OCI-M2 (cell line): ENCODE results near the gene RPS6KA4.

Source experiments
- DNase-seq: peaks from one replicate; lab custom pipeline; 2025; ENCODE audit not compliant: unreplicated experiment; lab: John Stamatoyannopoulos, UW

RPS6KA4 gene

GRCh38 chr11:64364435-64364834, 5.5 kb downstream of the RPS6KA4 start:
- DNase-seq, result no peak

- DNase-seq, result no peak
These were observed 5.9 kb downstream of the RPS6KA4 start for GRCh38 chr11:64364911-64365310.

- no peak for DNase-seq
These were observed 7.8 kb downstream of the RPS6KA4 start for GRCh38 chr11:64366751-64367150.

- DNase-seq, result no peak
These were observed 9.1 kb downstream of the RPS6KA4 start for GRCh38 chr11:64367931-64368672.

- DNase-seq, result no peak
These were observed 9.7 kb downstream of the RPS6KA4 start for GRCh38 chr11:64368673-64369074.

GRCh38 chr11:64369440-64370421, 10.8 kb downstream of the RPS6KA4 start:
- no peak for DNase-seq

- DNase-seq, result no peak
These were observed 12.2 kb downstream of the RPS6KA4 start for GRCh38 chr11:64371201-64371600.

GRCh38 chr11:64372021-64372420, 13.1 kb downstream of the RPS6KA4 start:
- no peak for DNase-seq

GRCh38 chr11:64372802-64373597, 14.0 kb downstream of the RPS6KA4 start:
- DNase-seq, result peak; percentile 75

GRCh38 chr11:64373598-64373974, 14.6 kb downstream of the RPS6KA4 start:
- DNase-seq, result no peak

- DNase-seq, result no peak
These were observed 17.1 kb downstream of the RPS6KA4 start for GRCh38 chr11:64376071-64376470.

- no peak for DNase-seq
These were observed 19.4 kb downstream of the RPS6KA4 start for GRCh38 chr11:64378335-64378880.

GRCh38 chr11:64379160-64379559, 20.2 kb downstream of the RPS6KA4 start:
- no peak for DNase-seq

- DNase-seq, result no peak
These were observed 21.1 kb downstream of the RPS6KA4 start for GRCh38 chr11:64379817-64380709.

- DNase-seq, result no peak
These were observed 22.4 kb downstream of the RPS6KA4 start for GRCh38 chr11:64381350-64381749.

- no peak for DNase-seq
These were observed 23.1 kb downstream of the RPS6KA4 start for GRCh38 chr11:64382047-64382446.

- DNase-seq, result no peak
These were observed 23.6 kb downstream of the RPS6KA4 start for GRCh38 chr11:64382586-64382985.

GRCh38 chr11:64383580-64383979, 24.6 kb downstream of the RPS6KA4 start:
- DNase-seq, result no peak

- DNase-seq, result no peak
These were observed 25.2 kb downstream of the RPS6KA4 start for GRCh38 chr11:64384028-64384737.
